Astrocyte (in vitro differentiated cells and primary cell): ENCODE data around the gene SMARCA2. TPM values are rescaled to one million over a fixed set of nuclear protein-coding genes. Genes with fewer than 3 reads are reported as not detected.

Experiments used
- DNase-seq: peaks from one replicate; pipeline ENCODE4 v3.0.0-alpha.2; 2010; ENCODE audit warnings: low read depth
- FAIRE-seq: peaks from 2 replicates; lab custom pipeline; 2011; peaks lifted over from hg19 to GRCh38; lab: Jason Lieb, UNC
- H2AFZ ChIP-seq: 2 replicates; pipeline ENCODE4 v1.6.0; 2012; ENCODE audit warnings: low read depth, low read length, inconsistent platforms
- H3K27ac ChIP-seq: 2 replicates; pipeline ENCODE4 v1.5.1; 2011; ENCODE audit warnings: low read depth, low read length, inconsistent platforms
- H3K27me3 ChIP-seq: 2 replicates; pipeline ENCODE4 v1.6.0; 2011; ENCODE audit warnings: low read length, inconsistent platforms; ENCODE audit not compliant: insufficient read depth
- H3K36me3 ChIP-seq: 2 replicates; pipeline ENCODE4 v1.5.1; 2011; ENCODE audit warnings: low read length, inconsistent platforms; ENCODE audit not compliant: insufficient read depth
- H3K4me1 ChIP-seq: 2 replicates; pipeline ENCODE4 v1.5.1; 2011; ENCODE audit warnings: low read length, inconsistent platforms; ENCODE audit not compliant: insufficient read depth
- H3K4me2 ChIP-seq: 2 replicates; pipeline ENCODE4 v1.6.0; 2012; ENCODE audit warnings: low read length, inconsistent platforms
- H3K4me3 ChIP-seq: 2 replicates; pipeline ENCODE4 v1.5.1; 2011; ENCODE audit warnings: low read depth, mild to moderate bottlenecking, low read length, inconsistent platforms; ENCODE audit not compliant: insufficient read depth
- H3K79me2 ChIP-seq: 2 replicates; pipeline ENCODE4 v1.6.0; 2012; ENCODE audit warnings: mild to moderate bottlenecking, low read length, inconsistent platforms; ENCODE audit not compliant: insufficient read depth
- H3K9ac ChIP-seq: 2 replicates; pipeline ENCODE4 v1.6.0; 2012; ENCODE audit warnings: mild to moderate bottlenecking, low read length, inconsistent platforms
- H3K9me3 ChIP-seq: 2 replicates; pipeline ENCODE4 v1.5.1; 2012; ENCODE audit warnings: low read depth, mild to moderate bottlenecking, low read length, inconsistent platforms; ENCODE audit not compliant: insufficient read depth
- H4K20me1 ChIP-seq: 2 replicates; pipeline ENCODE4 v1.6.0; 2012; ENCODE audit warnings: low read length, inconsistent platforms; ENCODE audit not compliant: insufficient read depth
- H3K27ac Mint-ChIP-seq: one replicate; pipeline ENCODE4 v1.8.0; 2021; ENCODE audit warnings: mild to moderate bottlenecking, mixed read lengths; ENCODE audit not compliant: unreplicated experiment
- H3K27me3 Mint-ChIP-seq: one replicate; pipeline ENCODE4 v1.8.0; 2021; ENCODE audit warnings: low read depth, mixed read lengths; ENCODE audit not compliant: unreplicated experiment
- H3K36me3 Mint-ChIP-seq: one replicate; pipeline ENCODE4 v1.8.0; 2021; ENCODE audit warnings: low read depth, mixed read lengths; ENCODE audit not compliant: unreplicated experiment
- H3K4me1 Mint-ChIP-seq: one replicate; pipeline ENCODE4 v1.8.0; 2021; ENCODE audit warnings: low read depth, mixed read lengths; ENCODE audit not compliant: unreplicated experiment
- H3K4me3 Mint-ChIP-seq: one replicate; pipeline ENCODE4 v1.8.0; 2021; ENCODE audit warnings: mild to moderate bottlenecking, moderate library complexity, mixed read lengths; ENCODE audit not compliant: unreplicated experiment
- H3K9me3 Mint-ChIP-seq: one replicate; pipeline ENCODE4 v1.8.0; 2021; ENCODE audit warnings: mild to moderate bottlenecking, mixed read lengths; ENCODE audit not compliant: unreplicated experiment
- EZH2 ChIP-seq: IDR thresholded peaks from 2 replicates; pipeline ENCODE4 v1.6.1; 2012; ENCODE audit warnings: mild to moderate bottlenecking, low read length, inconsistent platforms; ENCODE audit not compliant: insufficient read depth
- total RNA-seq: library from RNA; stranded (reverse); gene quantifications from 2 replicates; pipeline ENCODE4 v1.2.1, GENCODE V29; 2021
- TF ChIP-seq, protein P1 (sequence below): IDR thresholded peaks from 2 replicates; pipeline ENCODE4 v1.5.1; 2011; ENCODE audit warnings: low read depth, mild to moderate bottlenecking, inconsistent platforms, low read length, moderate library complexity; ENCODE audit not compliant: insufficient read depth

Gene SMARCA2
- total RNA-seq, 1 donor from 2014 or later = 54.2 TPM

DNA sequence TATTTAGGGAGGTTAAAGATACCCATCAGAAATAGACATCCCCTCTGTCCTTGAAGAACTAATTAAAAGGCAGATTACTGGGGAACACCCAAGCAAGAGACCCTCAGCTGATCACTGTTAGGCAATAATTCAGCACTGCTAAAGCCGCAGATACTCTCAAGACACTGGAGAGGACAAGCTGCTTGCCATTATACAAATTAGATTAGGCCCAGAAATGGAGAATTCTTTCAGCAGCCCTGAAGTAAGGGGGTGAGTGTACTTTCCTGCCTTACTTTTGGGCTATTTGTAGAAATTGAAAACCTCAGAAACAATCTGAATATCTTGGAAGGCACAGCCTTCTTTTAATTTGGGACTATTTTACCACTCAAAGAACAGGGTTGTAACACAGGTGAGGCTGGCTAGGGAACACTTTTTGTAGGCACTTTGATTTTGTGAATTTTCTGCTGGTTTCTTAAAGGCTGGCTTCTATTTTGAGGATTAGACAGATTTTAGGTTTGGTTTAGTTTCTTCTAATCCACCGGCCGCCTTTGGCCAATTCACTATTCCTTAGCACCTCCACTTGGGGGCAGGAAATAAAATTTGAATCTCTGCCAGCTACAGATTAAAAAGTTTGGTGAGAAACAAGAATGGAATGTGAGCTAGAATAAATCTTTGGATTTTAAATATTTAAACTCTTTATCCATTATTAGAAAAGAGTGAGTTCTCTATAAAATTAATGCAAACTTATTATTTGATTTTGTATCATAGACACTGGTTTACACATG, 106.0 kb downstream of the SMARCA2 start:
- peak; percentile 41 for DNase-seq

DNA sequence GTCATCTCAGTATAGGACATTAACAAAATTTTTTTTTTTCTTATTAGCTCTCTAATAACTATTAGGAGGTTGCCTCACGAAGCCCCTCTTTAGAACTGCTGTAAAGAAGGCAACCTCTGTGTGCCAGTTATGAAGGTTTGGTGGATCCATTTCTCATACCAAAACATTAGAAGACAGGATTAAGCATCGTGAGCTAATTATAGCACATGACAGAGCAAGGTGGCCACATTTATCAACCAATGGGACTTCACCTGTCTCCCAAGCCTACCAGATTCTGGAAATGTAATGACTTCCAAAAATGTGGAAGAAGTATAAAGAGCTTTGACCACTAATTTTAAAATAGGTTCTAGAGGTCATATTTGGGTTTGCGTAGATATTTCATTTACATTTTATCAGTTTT, 107.2 kb downstream of the SMARCA2 start:
- H3K36me3 ChIP-seq = peaks cover 9% of the 10 kb centered on the region
- Mint-ChIP-seq H3K9me3 (no peaks in the 10 kb centered on the region), H3K4me3 (no peak overlapping the region), H3K27ac (no peak overlapping the region), H3K27me3 (no peaks in the 10 kb centered on the region), H3K36me3 (peaks cover 16% of the 10 kb centered on the region), H3K4me1 (peaks cover 4% of the 10 kb centered on the region)
- no peaks in the 10 kb centered on the region for H3K27me3 ChIP-seq
- H3K27ac ChIP-seq = no peak overlapping the region
- no peaks in the 10 kb centered on the region for H3K9me3 ChIP-seq
- no peak overlapping the region for H3K4me2 ChIP-seq
- H4K20me1 ChIP-seq = peaks cover 4% of the 10 kb centered on the region
- DNase-seq = no peak
- H3K9ac ChIP-seq = no peak overlapping the region
- H3K79me2 ChIP-seq = no peaks in the 10 kb centered on the region
- no peak for FAIRE-seq
- no peak overlapping the region for H3K4me3 ChIP-seq
- TF ChIP-seq, protein P1, sequence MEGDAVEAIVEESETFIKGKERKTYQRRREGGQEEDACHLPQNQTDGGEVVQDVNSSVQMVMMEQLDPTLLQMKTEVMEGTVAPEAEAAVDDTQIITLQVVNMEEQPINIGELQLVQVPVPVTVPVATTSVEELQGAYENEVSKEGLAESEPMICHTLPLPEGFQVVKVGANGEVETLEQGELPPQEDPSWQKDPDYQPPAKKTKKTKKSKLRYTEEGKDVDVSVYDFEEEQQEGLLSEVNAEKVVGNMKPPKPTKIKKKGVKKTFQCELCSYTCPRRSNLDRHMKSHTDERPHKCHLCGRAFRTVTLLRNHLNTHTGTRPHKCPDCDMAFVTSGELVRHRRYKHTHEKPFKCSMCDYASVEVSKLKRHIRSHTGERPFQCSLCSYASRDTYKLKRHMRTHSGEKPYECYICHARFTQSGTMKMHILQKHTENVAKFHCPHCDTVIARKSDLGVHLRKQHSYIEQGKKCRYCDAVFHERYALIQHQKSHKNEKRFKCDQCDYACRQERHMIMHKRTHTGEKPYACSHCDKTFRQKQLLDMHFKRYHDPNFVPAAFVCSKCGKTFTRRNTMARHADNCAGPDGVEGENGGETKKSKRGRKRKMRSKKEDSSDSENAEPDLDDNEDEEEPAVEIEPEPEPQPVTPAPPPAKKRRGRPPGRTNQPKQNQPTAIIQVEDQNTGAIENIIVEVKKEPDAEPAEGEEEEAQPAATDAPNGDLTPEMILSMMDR = no peak
- TF ChIP-seq EZH2 = no peak
- H2AFZ ChIP-seq = no peak overlapping the region
- H3K4me1 ChIP-seq = peaks cover 6% of the 10 kb centered on the region

More for the DNA sequence above, 106.0 kb downstream of the SMARCA2 start:
- Mint-ChIP-seq H3K9me3 (no peaks in the 10 kb centered on the region), H3K36me3 (peaks cover 14% of the 10 kb centered on the region), H3K27ac (no peak overlapping the region), H3K4me3 (no peak overlapping the region), H3K4me1 (peaks cover under 1% of the 10 kb centered on the region), H3K27me3 (no peaks in the 10 kb centered on the region)
- Histone ChIP-seq H3K79me2 (no peaks in the 10 kb centered on the region), H3K36me3 (peaks cover 9% of the 10 kb centered on the region), H4K20me1 (no peaks in the 10 kb centered on the region), H3K4me1 (peaks cover 5% of the 10 kb centered on the region), H3K27ac (no peak overlapping the region), H3K9me3 (no peaks in the 10 kb centered on the region), H2AFZ (no peak overlapping the region), H3K4me3 (no peak overlapping the region), H3K4me2 (no peak overlapping the region), H3K9ac (no peak overlapping the region), H3K27me3 (no peaks in the 10 kb centered on the region)
- no peak for FAIRE-seq
- TF ChIP-seq, protein P1 = peak; percentile 34
- no peak for TF ChIP-seq EZH2

DNA sequence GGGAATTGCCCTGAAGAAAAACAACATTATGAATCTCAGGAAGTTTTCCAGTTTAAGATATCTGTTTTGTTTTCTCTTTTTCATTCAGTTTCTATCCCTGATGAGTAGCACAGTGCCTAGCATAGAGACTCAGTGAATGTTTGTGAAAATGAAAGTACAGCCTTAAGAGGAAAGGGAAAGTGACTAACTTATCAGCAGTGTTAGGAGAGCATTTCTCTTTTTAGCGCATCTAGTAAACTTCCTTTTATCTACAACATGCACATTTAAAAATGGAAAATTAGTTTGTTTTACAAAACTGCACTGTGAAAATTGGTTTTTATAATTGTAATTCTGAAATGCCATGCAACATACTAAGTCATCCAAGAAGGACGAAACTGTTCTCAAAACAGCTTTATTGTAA, 110.8 kb downstream of the SMARCA2 start:
- peaks cover 5% of the 10 kb centered on the region for H3K36me3 ChIP-seq
- H3K4me1 Mint-ChIP-seq = peaks cover 13% of the 10 kb centered on the region
- no peak for DNase-seq
- peak; percentile 70 for FAIRE-seq
- H3K4me3 Mint-ChIP-seq = no peak overlapping the region
- peaks cover 21% of the 10 kb centered on the region for H3K36me3 Mint-ChIP-seq
- no peaks in the 10 kb centered on the region for H3K9me3 ChIP-seq
- H3K4me3 ChIP-seq = no peak overlapping the region
- H3K27ac ChIP-seq = no peak overlapping the region
- H4K20me1 ChIP-seq = peaks cover 22% of the 10 kb centered on the region
- no peaks in the 10 kb centered on the region for H3K79me2 ChIP-seq
- peaks cover 10% of the 10 kb centered on the region for H3K4me1 ChIP-seq
- H3K27me3 ChIP-seq = no peaks in the 10 kb centered on the region
- peak overlapping the region; percentile 35 for H3K4me2 ChIP-seq
- H3K27ac Mint-ChIP-seq = no peak overlapping the region
- no peak overlapping the region for H2AFZ ChIP-seq
- no peaks in the 10 kb centered on the region for H3K27me3 Mint-ChIP-seq
- no peaks in the 10 kb centered on the region for H3K9me3 Mint-ChIP-seq
- TF ChIP-seq, protein P1 = no peak
- TF ChIP-seq EZH2 = no peak
- no peak overlapping the region for H3K9ac ChIP-seq
